HG03095 (cell line): ENCODE data around the gene MTR.

Source experiments
- ATAC-seq: cut with Tn5 transposase; IDR thresholded peaks from one replicate; pipeline ENCODE4 v1.9.1; 2021; ENCODE audit warnings: moderate library complexity; ENCODE audit not compliant: unreplicated experiment

MTR gene

GRCh38 chr1:236948996-236949395 lies 153.9 kb downstream of the MTR start:
- no peak for ATAC-seq

DNA sequence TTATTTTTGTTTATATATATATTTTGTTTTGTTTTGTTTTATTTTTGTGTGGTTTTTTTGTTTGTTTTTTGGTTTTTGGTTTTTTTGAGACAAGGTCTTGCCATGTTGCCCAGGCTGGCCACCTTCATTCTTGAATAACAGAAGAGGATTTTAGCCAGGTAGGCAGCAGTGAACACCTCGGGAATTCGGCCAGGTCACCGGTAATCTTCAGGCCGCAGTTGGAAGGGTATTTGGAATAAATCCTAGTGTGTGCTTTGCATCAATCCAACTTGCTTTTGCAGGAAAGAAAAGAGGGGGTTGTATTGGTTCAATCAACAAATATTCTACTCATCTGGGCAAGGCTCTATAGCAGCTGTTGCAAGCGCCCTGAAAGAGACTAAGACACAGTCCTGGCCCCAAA lies 155.3 kb downstream of the MTR start:
- ATAC-seq, result no peak

GRCh38 chr1:236951672-236952071 lies 156.6 kb downstream of the MTR start:
- ATAC-seq, result no peak

DNA sequence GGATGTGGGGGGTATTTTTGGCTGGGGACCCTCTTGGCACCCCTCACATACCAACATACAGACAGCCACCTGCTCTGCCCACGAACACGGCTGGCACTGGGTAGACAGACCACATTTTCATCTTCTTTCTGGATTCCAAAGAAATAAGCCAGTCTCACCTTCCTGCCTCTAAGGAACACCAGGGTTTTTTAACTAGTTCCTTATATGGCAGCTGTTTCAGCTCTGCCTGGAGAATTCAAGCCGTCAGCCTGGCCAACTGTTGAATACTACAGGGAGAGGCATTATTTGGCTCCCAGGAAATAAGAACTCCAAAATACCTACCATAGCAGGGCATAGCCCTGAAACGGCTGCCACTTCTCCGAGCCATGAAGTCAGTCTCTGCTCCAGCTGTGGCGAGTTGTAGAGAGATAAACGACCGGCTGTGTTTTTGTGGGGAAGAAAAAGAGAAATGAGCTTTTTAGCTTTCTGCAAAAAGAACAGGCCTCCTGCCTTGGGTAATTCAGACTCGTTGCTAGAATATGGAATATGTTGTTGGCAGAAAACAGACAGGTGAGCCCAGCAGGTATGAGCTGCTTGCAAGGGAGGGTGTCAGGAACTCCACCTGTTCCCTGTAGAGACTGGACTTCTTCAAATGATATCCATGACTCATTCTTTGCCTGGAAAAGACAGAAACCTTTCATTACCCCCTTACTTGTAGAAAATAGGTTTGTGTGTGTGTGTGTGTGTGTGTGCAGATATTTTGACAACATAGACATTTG lies 157.3 kb downstream of the MTR start:
- no peak for ATAC-seq

GRCh38 chr1:236953151-236953700 lies 158.1 kb downstream of the MTR start:
- ATAC-seq, result no peak
